Fibroblast of mammary gland (primary cell): Measurements from ENCODE around the gene TBC1D25.

Experiments used
- DNase-seq: peaks from one replicate; pipeline ENCODE4 v3.0.0-alpha.2; 2010; ENCODE audit warnings: low read depth
- H3K4me3 ChIP-seq: 2 replicates; pipeline ENCODE4 v1.5.1; 2011; ENCODE audit warnings: low read depth, mild to moderate bottlenecking, low read length, moderate library complexity; ENCODE audit not compliant: control insufficient read depth
- CTCF ChIP-seq: conservative IDR thresholded peaks from 2 replicates; pipeline ENCODE4 v1.5.1; 2011; ENCODE audit warnings: low read depth, low read length, inconsistent platforms; ENCODE audit not compliant: control insufficient read depth, insufficient read depth

Gene TBC1D25

GRCh38 chrX:48598614-48599013 lies 59.1 kb downstream of the TBC1D25 start:
- no peak for TF ChIP-seq CTCF
- DNase-seq, result no peak
- peak overlapping the region; percentile 68 for H3K4me3 ChIP-seq

- no peak for TF ChIP-seq CTCF
- no peak overlapping the region for H3K4me3 ChIP-seq
- DNase-seq, result no peak
Observed at GRCh38 chrX:48599341-48599740, 59.8 kb downstream of the TBC1D25 start.

- H3K4me3 ChIP-seq, result no peak overlapping the region
- no peak for DNase-seq
- TF ChIP-seq CTCF, result no peak
Observed at GRCh38 chrX:48600226-48600625, 60.7 kb downstream of the TBC1D25 start.

GRCh38 chrX:48601741-48602394 lies 62.4 kb downstream of the TBC1D25 start:
- TF ChIP-seq CTCF, result no peak
- no peak overlapping the region for H3K4me3 ChIP-seq
- DNase-seq, result no peak

- H3K4me3 ChIP-seq, result no peak overlapping the region
- TF ChIP-seq CTCF, result no peak
- no peak for DNase-seq
Observed at GRCh38 chrX:48604701-48605100, 65.2 kb downstream of the TBC1D25 start.

- DNase-seq, result no peak
- TF ChIP-seq CTCF, result no peak
- no peak overlapping the region for H3K4me3 ChIP-seq
Observed at GRCh38 chrX:48606091-48606490, 66.6 kb downstream of the TBC1D25 start.

GRCh38 chrX:48611703-48612102 lies 72.2 kb downstream of the TBC1D25 start:
- H3K4me3 ChIP-seq, result no peak overlapping the region
- DNase-seq, result no peak
- no peak for TF ChIP-seq CTCF
